ENCODE measurements around the gene PLA2G2F.

GRCh38 chr1:20197329-20197791 is 58.2 kb downstream of the PLA2G2F start:
- TF ChIP-seq ZNF384 (IDR thresholded peaks at IDR 0.05), result no peak
- TF ChIP-seq FOXM1 (IDR thresholded peaks at IDR 0.05; ENCODE audit: borderline replicate concordance), result no peak
- TF ChIP-seq FOXA1 (IDR thresholded peaks at IDR 0.05), result no peak
- TF ChIP-seq ELF4 (IDR thresholded peaks at IDR 0.05), result no peak
- no peak for TF ChIP-seq BHLHE40 (IDR thresholded peaks at IDR 0.05; ENCODE audit: borderline replicate concordance)

Data from HEK293T (cell line).